Measurements from ENCODE around the gene LHX3. TPM values are rescaled to one million over a fixed set of nuclear protein-coding genes. Genes with fewer than 3 reads are reported as not detected.

LHX3 gene
- total RNA-seq, 4 donors from 2014 or later = not detected

DNA sequence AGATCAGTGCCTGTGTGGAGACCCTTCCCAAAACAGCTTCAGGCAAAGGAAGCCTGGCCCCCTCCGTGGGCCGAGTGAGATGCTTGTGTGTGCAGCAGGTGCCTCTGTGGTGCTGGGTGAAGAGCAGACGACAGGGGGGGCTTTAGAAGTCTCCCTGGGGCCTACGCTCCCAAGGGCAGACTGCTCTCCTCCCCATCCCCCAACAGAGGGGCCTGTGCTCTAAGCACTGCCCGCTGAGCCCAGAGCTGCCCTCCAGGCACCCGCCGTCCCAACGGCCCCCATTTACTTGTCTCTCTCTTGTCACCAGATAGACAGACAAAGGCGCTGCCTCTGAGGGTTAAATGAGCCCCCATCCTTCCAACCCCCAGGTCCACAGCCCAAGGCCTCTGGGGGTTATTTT is 2.7 kb upstream of the LHX3 start:
- TF ChIP-seq, protein P1, sequence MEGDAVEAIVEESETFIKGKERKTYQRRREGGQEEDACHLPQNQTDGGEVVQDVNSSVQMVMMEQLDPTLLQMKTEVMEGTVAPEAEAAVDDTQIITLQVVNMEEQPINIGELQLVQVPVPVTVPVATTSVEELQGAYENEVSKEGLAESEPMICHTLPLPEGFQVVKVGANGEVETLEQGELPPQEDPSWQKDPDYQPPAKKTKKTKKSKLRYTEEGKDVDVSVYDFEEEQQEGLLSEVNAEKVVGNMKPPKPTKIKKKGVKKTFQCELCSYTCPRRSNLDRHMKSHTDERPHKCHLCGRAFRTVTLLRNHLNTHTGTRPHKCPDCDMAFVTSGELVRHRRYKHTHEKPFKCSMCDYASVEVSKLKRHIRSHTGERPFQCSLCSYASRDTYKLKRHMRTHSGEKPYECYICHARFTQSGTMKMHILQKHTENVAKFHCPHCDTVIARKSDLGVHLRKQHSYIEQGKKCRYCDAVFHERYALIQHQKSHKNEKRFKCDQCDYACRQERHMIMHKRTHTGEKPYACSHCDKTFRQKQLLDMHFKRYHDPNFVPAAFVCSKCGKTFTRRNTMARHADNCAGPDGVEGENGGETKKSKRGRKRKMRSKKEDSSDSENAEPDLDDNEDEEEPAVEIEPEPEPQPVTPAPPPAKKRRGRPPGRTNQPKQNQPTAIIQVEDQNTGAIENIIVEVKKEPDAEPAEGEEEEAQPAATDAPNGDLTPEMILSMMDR (IDR thresholded peaks at IDR 0.05) = no peak
- no peak for TF ChIP-seq POLR2A (IDR thresholded peaks at IDR 0.05)
- peaks cover 2% of the 10 kb centered on the region for H3K27me3 ChIP-seq
- H3K9me3 ChIP-seq = no peaks in the 10 kb centered on the region
- no peak for DNase-seq
- no peaks in the 10 kb centered on the region for H3K4me1 ChIP-seq
- H3K27ac ChIP-seq = no peak overlapping the region
- peaks cover 12 to 17% of the 10 kb centered on the region in 2 donors for H3K36me3 ChIP-seq
- WGBS, 2 donors = 87 to 89% methylated on average over 9 of the region's 9 CpGs
- intact Hi-C loops (cut with DNase I) = no loop called here
- H3K4me3 ChIP-seq (replicated peaks in 1 of 3) = no peak overlapping the region

DNA sequence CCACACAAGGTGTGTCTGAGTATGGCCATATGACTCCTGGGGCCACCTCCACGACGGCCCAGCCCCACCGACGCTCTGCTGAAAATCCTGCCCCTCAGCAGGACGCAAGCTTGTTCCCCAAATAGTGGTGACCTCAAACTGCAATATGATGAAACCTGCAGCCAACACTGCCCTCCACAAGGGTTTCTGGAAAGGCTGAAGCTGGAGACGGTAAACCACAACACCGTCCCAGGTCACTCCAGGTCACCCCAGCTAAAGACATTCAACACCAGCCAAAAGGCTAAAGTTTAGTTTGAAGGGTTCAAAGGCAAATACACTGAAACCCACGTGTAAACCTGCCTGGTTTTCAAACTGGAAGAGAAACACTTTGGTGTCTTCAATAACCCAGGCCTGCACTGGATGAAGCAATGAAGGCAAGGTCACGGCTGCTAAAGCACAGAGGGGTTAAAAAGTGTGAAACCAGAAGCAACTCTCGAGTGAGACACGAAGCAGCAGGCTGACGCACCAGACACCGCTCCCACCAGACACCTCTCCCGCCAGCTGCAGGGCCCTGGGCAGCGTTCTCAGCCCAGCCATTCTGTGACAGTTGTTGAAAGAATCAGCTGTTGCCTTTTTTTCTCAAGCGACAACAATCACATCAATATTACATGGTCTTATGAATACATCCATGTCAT is 1.8 kb upstream of the LHX3 start:
- Histone ChIP-seq H3K9me3 (no peaks in the 10 kb centered on the region), H3K4me3 (replicated peaks in 1 of 3) (no peak overlapping the region), H3K36me3 (peaks cover 12 to 16% of the 10 kb centered on the region in 2 donors), H3K27ac (no peak overlapping the region), H3K4me1 (no peaks in the 10 kb centered on the region), H3K27me3 (peaks cover 11% of the 10 kb centered on the region)
- WGBS, 2 donors = 85 to 89% methylated on average over 16 of the region's 16 CpGs
- DNase-seq = no peak
- TF ChIP-seq, protein P1 (IDR thresholded peaks at IDR 0.05) = no peak
- TF ChIP-seq POLR2A (IDR thresholded peaks at IDR 0.05) = no peak
- intact Hi-C loops (cut with DNase I) = no loop called here

DNA sequence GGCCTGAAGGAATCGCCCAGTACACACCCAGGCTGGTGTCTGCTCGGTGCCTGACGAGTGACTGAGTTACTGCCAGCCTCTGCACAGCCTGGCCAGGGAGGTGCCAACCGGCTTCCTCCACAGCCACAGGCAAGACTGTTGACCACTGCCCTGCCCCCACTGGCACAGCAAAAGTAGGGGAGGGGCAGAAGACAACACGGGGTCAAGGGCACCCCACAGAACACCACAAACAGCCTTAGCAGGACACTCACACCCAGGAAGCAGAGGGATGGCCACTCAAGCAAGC is 722 bp upstream of the LHX3 start:
- no peaks in the 10 kb centered on the region for H3K4me1 ChIP-seq
- no peak overlapping the region for H3K27ac ChIP-seq
- H3K36me3 ChIP-seq = peaks cover 6 to 7% of the 10 kb centered on the region in 2 donors
- 80 to 95% methylated on average over 1 to 4 of the region's 5 CpGs for WGBS, 2 donors
- intact Hi-C loops (cut with DNase I) = no loop called here
- no peak for TF ChIP-seq POLR2A (IDR thresholded peaks at IDR 0.05)
- TF ChIP-seq, protein P1 (IDR thresholded peaks at IDR 0.05) = no peak
- H3K9me3 ChIP-seq = no peaks in the 10 kb centered on the region
- H3K27me3 ChIP-seq = peaks cover 11% of the 10 kb centered on the region
- no peak for DNase-seq
- no peak overlapping the region for H3K4me3 ChIP-seq (replicated peaks in 1 of 3)

DNA sequence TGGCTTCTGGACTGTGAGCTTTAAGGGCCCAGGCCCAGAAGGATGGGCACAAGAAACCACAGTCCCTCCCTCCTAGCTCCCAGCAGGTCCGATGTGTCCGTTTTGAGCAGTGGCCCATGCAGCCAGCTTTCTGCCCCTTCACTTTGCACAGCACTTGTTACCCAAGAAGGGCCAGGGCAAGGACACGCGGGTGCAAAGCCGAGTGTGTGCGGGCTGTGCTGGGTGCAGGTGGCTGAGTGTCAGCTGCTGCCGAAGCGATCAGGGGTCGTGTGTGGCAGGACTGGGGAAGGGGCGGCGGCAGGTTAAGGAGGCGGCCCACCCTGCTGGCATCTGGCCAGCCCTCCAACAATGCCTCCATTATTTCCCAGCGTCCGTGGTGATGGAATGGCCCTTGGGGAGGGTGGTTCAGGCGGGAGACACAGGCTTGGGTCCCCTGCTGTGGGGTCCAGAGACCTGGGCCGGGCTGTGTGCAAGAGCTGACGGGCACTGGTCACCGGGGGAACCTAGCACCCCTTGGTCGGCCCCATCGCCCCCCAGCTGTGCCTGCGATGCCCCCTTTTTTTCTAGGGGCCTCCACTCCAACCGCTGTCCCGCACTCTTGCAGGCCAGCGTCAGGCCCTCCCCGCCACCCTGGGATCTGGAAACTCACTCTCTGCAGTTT is 653 bp downstream of the LHX3 start:
- Histone ChIP-seq H3K9me3 (no peaks in the 10 kb centered on the region), H3K4me3 (replicated peaks in 1 of 3) (no peak overlapping the region), H3K4me1 (no peaks in the 10 kb centered on the region), H3K27me3 (peaks cover 16% of the 10 kb centered on the region), H3K36me3 (peaks cover 6 to 7% of the 10 kb centered on the region in 2 donors), H3K27ac (no peak overlapping the region)
- WGBS, 2 donors = 53 to 55% methylated on average over 19 to 20 of the region's 25 CpGs
- TF ChIP-seq, protein P1 (IDR thresholded peaks at IDR 0.05) = no peak
- TF ChIP-seq POLR2A (IDR thresholded peaks at IDR 0.05) = no peak
- no peak for DNase-seq
- intact Hi-C loops (cut with DNase I) = no loop called here

DNA sequence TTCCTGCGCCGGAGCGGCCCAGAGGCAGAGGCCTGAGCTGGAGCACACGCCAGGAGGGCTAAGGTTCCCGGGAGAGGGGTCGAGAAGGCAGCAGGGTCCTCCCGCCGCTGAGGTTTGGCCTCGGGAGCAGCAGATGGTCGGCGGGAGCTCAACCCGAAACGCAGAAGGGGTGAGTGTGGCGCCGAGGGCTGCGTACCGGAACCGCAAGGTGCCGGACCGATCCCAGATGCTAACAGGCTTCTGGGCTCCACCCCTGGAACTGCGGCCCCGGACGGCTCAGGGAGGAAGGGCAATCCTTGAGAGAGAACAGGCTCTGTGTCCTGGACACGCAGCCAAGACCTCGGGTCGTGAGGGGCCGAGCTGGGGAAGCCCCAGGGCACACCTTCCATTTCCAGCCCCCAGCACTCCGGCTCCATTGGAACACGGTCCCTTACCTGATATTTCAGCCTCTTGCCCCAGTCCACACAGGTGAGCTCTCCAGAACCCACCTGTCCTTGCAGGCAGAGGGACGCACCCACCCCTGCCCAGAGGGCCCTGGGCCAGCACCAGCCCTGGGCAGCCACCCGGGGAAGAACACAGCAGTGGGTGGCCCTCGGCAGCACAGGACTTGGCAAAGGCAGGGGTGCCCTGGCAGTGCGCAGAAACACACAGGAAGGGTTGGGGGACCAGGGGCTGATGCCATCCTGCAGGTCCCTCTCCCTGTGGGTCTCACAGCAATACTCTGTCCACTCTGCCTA is 1.4 kb downstream of the LHX3 start:
- peaks cover 20% of the 10 kb centered on the region for H3K27me3 ChIP-seq
- intact Hi-C loops (cut with DNase I) = no loop called here
- 26 to 35% methylated on average over 7 to 11 of the region's 33 CpGs for whole genome bisulfite sequencing, 2 donors
- DNase-seq = no peak
- TF ChIP-seq, protein P1 (IDR thresholded peaks at IDR 0.05) = no peak
- no peak for TF ChIP-seq POLR2A (IDR thresholded peaks at IDR 0.05)
- no peak overlapping the region for H3K4me3 ChIP-seq (replicated peaks in 1 of 3)
- peaks cover 0 to 2% of the 10 kb centered on the region in 2 donors for H3K4me1 ChIP-seq
- peaks cover 2 to 4% of the 10 kb centered on the region in 2 donors for H3K36me3 ChIP-seq
- no peaks in the 10 kb centered on the region for H3K9me3 ChIP-seq
- no peak overlapping the region for H3K27ac ChIP-seq
